NCI-H1105 (cell line): ENCODE measurements around the gene IQCN.
"Not testable (repeated sequence)": the region's sequence is repeated elsewhere in the genome, so short reads cannot be mapped to it uniquely, and the experiment has no call there.

Experiments
- DNase-seq: peaks from one replicate; lab custom pipeline; 2025; lab: John Stamatoyannopoulos, UW

Gene IQCN

GRCh38 chr19:18209912-18210311 lies 64.3 kb downstream of the IQCN start:
- DNase-seq = not testable (repeated sequence)

GRCh38 chr19:18208098-18208951 lies 65.9 kb downstream of the IQCN start:
- no peak for DNase-seq
